AG04449 (cell line): ENCODE measurements around the gene C3orf49.

Source experiments
- CTCF ChIA-PET: fragments of 350-600 bp; formaldehyde crosslinking; extraction: SDS; loops from one replicate; lab custom pipeline; 2021; ENCODE audit warnings: antibody characterized with exemption; lab: Yijun Ruan, JAX
- POLR2A ChIA-PET: fragments of 400-600, 350-600 bp; formaldehyde crosslinking; extraction: SDS; loops from one replicate; lab custom pipeline; 2020; ENCODE audit warnings: antibody characterized with exemption, inconsistent platforms; lab: Yijun Ruan, JAX
- DNase-seq: peaks from one replicate; pipeline ENCODE4 v3.0.0-alpha.2; 2010; ENCODE audit warnings: low read depth, low spot score
- H3K4me3 ChIP-seq: 2 replicates; pipeline ENCODE4 v1.5.1; 2011; ENCODE audit warnings: low read depth, mild to moderate bottlenecking, control low read depth, low read length
- CTCF ChIP-seq: IDR thresholded peaks from one replicate; pipeline ENCODE4 v1.5.1; 2011; ENCODE audit warnings: mild to moderate bottlenecking, moderate library complexity, low read length, control low read depth, inconsistent platforms; ENCODE audit not compliant: insufficient read depth; ENCODE audit errors: missing control alignments

C3orf49 gene

GRCh38 chr3:63853106-63853505 lies 34.0 kb downstream of the C3orf49 start:
- no peak for TF ChIP-seq CTCF
- CTCF ChIA-PET: no interaction called here
- no peak overlapping the region for H3K4me3 ChIP-seq
- POLR2A ChIA-PET: no interaction called here
- DNase-seq: no peak

- no peak overlapping the region for H3K4me3 ChIP-seq
- no peak for DNase-seq
- no peak for TF ChIP-seq CTCF
- POLR2A ChIA-PET: interaction anchor here (0.6 kb wide), 1 partner anchor 23 kb away, joined by 7 read pairs; no protein-coding TSS in a partner anchor
- CTCF ChIA-PET: interaction anchor here (0.9 to 1.7 kb wide), 2 partner anchors 106 to 505 kb away, joined by 3 to 7 read pairs; no protein-coding TSS in a partner anchor
Measured at GRCh38 chr3:63855333-63855940, 36.3 kb downstream of the C3orf49 start.

GRCh38 chr3:63857311-63857710 lies 38.2 kb downstream of the C3orf49 start:
- POLR2A ChIA-PET: no interaction called here
- CTCF ChIA-PET: no interaction called here
- no peak for DNase-seq
- H3K4me3 ChIP-seq: no peak overlapping the region
- no peak for TF ChIP-seq CTCF

- no peak for TF ChIP-seq CTCF
- H3K4me3 ChIP-seq: no peak overlapping the region
- POLR2A ChIA-PET: no interaction called here
- DNase-seq: no peak
- CTCF ChIA-PET: no interaction called here
Measured at GRCh38 chr3:63860776-63861175, 41.7 kb downstream of the C3orf49 start.

- ChIA-PET POLR2A (no interaction called here), CTCF (interaction anchor here (1.1 to 1.3 kb wide), 2 partner anchors 14 to 43 kb away, joined by 3 read pairs; partner anchors contain the start of gene C3orf49)
- DNase-seq: no peak
- no peak overlapping the region for H3K4me3 ChIP-seq
- TF ChIP-seq CTCF: no peak
Measured at GRCh38 chr3:63861306-63861705, 42.2 kb downstream of the C3orf49 start.

- DNase-seq: no peak
- POLR2A ChIA-PET: interaction anchor here (0.6 kb wide), 1 partner anchor 13 kb away, joined by 3 read pairs; no protein-coding TSS in a partner anchor
- H3K4me3 ChIP-seq: peak overlapping the region; percentile 88
- TF ChIP-seq CTCF: no peak
- CTCF ChIA-PET: interaction anchor here (1.2 kb wide), 1 partner anchor 11 kb away, joined by 3 read pairs; no protein-coding TSS in a partner anchor
Measured at GRCh38 chr3:63862804-63863149, 43.7 kb downstream of the C3orf49 start.
